ENCODE results near the gene FBXO8.
"Not testable (repeated sequence)": the region's sequence is repeated elsewhere in the genome, so short reads cannot be mapped to it uniquely, and the experiment has no call there.

FBXO8 gene, protein sequence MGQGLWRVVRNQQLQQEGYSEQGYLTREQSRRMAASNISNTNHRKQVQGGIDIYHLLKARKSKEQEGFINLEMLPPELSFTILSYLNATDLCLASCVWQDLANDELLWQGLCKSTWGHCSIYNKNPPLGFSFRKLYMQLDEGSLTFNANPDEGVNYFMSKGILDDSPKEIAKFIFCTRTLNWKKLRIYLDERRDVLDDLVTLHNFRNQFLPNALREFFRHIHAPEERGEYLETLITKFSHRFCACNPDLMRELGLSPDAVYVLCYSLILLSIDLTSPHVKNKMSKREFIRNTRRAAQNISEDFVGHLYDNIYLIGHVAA

DNA sequence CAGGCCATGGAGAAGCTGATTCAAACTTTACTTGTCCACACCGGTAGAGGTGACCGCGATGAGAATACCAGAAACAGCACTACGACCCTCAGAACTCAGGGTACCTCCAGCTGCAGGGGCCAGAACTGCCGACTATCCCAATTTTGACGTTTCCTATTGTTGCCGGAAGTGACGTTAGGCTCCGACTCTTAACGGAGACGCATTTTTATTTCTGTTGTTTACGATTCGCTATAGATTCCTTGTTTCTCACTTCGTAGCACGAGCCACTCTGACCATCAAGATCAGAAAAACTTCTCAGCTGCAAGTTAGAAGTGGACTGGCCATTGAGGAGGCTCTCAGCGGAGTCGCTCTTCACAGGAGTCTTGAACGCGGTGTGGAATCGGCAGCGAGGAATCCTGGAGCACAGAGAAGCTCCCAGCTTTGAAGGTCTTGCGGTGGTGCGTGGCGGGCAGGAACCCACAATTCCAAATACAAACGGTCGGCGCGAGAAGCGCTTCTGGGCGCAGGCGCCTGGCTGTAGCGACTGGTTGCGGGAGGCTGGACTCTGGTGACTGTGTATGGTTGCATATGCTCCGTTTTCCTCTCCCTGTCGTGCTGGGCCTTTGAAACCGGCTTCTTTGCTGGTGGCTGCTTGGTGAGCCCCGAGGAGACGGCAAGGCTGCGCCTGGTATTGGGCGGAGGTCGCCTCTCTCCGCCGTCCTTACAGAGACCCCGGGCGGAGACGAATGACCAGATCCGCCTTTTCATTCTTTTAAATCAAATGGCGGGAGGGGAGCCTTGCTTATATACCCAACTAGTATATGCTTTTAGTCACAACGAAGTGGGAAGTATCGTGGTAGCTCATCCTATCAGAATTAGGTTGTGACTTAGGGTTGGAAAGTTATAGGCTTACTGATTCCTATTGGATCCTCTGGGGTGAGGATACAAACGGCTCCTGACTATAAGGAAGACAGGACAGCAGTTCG is at the start of gene FBXO8, which contains the start of gene CEP44:
FBXO8 (minus strand) TSS at position 161 of the 965 bp plus-strand sequence. CDS start 20,575 bp downstream, outside the sequence.
CEP44 (plus strand) TSS at position 405 of the 965 bp plus-strand sequence. CDS start 15,211 bp downstream, outside the sequence.
- peak; percentile 80 to 81 for DNase-seq

DNA sequence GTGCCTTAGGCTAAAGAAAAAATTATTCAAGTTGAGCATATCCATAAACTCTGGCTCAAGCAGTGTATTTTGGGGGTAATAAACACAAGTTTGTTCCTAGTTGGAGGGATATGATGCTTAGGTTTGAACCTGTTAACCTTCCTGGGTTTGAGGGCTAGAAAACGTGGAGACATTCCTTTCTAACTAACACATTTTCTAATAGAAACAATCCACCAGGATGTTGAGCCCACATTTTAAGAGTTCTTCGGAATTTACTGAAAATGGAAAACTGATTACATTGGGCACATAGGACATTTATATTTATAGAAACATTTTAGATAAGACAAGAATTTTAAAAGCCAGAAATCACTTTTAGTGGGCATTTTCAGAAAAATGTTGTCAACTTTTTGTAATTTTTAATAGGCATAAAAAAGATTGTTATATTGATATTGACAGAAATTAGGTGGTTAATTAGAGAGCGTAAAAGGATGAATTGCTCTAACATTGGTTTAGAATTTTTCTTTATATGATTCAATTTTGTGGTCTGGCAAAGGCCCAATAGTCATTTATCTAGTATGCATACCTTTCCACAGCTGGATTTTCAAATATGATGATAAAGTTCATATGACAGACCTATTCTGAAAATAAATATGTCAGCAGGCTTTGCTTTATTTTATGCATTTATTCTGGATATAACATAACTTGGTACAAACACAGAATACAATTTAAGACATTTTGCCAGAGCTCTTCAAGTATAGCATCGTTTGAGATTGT is 49.5 kb upstream of the FBXO8 start:
- DNase-seq = no peak

GRCh38 chr4:174324725-174325124 is 41.3 kb upstream of the FBXO8 start:
- no peak for DNase-seq

DNA sequence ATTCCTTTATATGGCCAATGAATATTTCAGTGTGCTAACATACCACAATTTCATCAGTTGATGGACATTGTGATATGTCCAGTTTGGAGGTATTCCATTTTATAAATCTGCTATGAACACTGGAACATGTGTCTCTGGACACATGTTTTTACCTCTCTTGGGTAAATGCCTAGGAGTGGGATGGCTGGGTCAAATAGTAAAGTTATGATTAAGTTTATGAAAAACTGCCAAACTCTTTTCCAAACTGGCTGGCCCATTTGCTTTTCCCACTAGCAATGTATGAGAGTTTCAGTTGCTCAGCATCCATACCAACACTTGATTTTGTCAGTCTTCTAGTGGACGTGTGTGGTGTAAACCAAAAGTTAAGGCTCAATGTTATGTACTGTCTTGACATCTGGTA is 40.8 kb upstream of the FBXO8 start:
- no peak for DNase-seq

GRCh38 chr4:174320494-174321199 is 37.2 kb upstream of the FBXO8 start:
- DNase-seq = no peak

DNA sequence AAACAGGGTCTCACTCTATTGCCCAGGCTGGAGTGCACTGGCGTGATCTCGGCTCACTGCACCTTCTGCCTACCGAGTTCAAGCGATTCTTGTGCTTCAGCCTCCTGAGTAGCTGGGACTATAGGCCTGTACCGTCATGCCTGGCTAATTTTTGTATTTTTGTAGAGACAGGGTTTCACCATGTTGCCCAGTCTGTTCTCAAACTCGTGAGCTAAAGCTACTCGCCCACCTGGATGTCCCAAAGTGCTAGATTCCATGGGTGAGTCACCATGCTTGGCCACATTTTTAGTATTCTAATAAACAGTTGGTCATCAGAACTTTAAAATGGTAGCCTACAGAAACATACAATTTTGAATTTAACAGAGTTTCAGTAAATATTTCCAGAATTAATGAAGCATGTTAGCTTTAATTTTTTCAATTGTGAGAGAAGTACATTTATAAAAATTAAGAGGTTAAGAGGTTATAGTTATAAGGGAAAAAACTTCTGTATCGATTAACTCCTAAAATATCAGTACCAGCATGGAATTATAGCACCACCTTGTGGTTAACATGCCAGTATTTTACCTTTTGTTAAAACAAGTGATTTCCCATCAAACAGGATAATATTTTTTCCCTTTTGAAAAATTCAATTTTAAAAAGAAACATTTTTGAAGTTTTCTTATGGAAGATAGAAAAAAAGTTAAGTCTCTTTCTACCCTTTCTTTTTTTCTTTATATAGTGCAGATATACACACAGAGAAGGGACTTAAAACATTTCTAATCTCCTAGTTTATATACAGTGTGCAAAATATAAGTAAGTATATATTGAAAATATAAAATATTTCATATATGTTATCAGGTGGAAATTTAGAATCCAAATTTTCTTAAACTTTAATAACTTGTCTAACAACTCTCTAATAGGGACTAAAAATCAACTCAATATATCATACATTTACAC is 35.6 kb upstream of the FBXO8 start:
- peak; percentile 29 to 32 for DNase-seq

DNA sequence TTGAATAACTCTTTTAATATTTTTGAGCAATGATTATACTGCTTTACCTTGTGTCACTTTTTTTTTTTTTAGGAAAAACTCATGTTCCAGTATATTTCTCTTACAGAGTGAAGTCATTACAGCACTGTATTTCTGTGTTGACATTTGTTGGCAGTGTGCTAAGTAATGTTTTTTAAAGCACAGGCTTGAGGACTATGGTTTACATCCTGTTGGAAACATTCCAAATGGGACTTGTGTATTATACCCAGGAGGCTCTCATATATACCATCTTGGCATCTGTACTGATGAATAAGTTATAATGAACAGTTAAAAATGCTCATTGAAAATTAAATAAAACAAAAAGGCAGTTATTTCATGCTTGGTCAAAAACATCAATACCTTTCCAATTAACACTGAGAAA is 34.1 kb upstream of the FBXO8 start:
- no peak for DNase-seq

GRCh38 chr4:174316954-174317353 is 33.5 kb upstream of the FBXO8 start:
- DNase-seq = no peak

DNA sequence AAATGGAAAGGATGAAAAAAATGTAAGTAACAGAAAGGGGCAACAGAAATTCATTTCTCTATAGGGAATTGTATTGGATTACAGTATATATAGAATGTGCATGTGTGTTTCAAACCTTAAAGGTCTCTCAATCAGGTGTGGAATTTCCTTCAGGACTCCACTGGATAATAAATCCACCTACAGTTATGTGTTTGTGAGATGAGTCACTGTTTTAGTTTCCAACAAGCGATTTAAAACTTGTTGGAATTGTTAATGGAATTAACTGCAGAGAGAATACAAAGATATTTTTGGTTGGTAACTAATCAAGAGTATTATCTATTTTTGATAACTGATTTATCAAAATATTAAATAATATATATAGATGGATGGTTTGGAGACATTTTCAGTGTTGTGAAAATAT is 33.1 kb upstream of the FBXO8 start:
- no peak for DNase-seq

DNA sequence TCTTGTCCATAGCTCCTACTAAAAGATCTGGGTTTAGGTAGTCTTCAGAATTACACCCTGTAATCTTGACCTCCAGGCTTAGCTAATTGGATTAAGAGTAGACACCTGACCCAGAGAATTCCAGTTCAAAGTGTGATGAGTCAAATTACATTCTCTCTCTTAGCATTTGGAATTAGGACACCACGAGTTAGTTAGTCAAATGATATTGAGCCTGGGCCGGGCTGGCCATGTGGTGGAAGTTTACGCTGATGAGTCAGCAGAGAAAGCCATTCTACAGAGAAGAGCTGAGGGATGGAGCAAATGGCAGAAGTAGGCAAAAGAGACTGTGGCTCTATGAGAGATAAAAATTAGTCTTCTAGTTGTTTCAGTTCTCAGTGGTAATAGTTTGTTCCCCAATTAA is 31.3 kb upstream of the FBXO8 start:
- DNase-seq = no peak

- DNase-seq = no peak
Observed at GRCh38 chr4:174314274-174314673, 30.8 kb upstream of the FBXO8 start.

DNA sequence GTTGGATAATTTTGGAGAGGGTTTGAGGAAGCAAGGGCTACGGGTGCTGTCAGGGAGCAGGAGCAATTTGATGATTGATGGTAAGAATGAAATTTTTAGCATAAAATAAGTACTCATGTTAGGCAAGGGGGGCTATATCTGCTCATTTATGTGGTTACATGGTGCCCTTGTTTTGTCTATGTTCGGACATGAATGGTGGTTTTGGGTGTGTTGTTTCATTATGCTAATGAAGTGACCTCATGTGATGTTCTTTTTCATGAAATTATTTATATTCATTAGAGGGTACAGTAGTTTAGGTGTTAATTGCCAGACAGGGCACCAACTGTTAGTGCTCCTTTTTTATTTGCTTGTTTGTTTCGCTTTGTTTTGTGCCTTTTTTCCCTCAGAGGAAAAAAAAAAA is 29.5 kb upstream of the FBXO8 start:
- no peak for DNase-seq

GRCh38 chr4:174307694-174308093 is 24.2 kb upstream of the FBXO8 start:
- DNase-seq = no peak

- DNase-seq = no peak
Observed at GRCh38 chr4:174305961-174306360, 22.5 kb upstream of the FBXO8 start.

- no peak for DNase-seq
Observed at GRCh38 chr4:174304664-174305063, 21.2 kb upstream of the FBXO8 start.

GRCh38 chr4:174303687-174304086 is 20.2 kb upstream of the FBXO8 start:
- DNase-seq = no peak

- DNase-seq = not testable (repeated sequence)
Observed at GRCh38 chr4:174295142-174295541, 11.7 kb upstream of the FBXO8 start.

DNA sequence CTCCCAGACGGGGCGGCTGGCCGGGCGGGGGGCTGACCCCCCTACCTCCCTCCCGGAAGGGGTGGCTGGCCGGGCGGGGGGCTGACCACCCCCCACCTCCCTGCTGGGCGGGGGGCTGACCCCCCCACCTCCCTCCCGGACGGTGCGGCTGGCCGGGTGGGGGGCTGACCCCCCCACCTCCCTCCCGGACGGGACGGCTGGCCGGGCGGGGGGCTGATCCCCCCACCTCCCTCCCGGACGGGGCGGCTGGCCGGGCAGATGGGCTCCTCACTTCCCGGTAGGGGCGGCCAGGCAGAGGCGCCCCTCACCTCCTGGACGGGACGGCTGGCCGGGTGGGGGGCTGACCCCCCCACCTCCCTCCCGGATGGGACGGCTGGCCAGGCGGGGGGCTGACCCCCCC is 11.2 kb upstream of the FBXO8 start:
- not testable (repeated sequence) for DNase-seq

GRCh38 chr4:174292473-174292872 is 9.0 kb upstream of the FBXO8 start:
- DNase-seq = no peak

DNA sequence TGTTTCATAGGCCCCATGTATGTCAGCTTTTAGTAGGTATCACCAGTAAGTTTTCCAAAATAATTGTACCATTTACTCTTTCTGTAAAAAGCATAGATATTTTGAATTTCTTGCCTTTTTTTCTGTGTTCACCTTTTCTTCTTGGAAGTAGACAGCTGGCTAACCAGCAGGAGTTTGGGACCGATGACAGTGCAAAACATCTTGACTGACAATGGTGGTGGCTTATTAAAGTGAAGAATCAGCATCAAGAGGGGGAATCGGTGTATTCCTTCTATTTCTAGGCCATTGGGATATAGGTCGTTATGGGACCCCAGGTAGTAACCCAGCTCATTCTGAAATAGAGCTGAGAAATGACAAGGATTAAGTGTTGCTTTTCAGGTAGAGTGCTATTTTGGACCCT is 3.4 kb upstream of the FBXO8 start:
- DNase-seq = no peak

- DNase-seq = no peak
Observed at GRCh38 chr4:174284487-174284886, 1.0 kb upstream of the FBXO8 start.
